Measurements from ENCODE around the gene VAMP1. TPM values are rescaled to one million over a fixed set of nuclear protein-coding genes. Genes with fewer than 3 reads are reported as not detected.
A peak's percentile ranks its signal among the peaks of the same experiment; 100 is the strongest.

VAMP1 gene
- total and polyA plus RNA-seq, 2 of the 13 experiments (the other 11 are each of a cell fraction or from before 2014, with no cell fraction given): 2.5 to 7.4 TPM

- ChIA-PET CTCF (ENCODE audit: low intra/inter-chr PET ratio, low total read pairs) (no interaction called here), POLR2A (interaction anchor here (0.7 to 2.5 kb wide), 4 partner anchors 32 to 52 kb away, joined by 3 to 9 read pairs (median 3); partner anchors contain the start of genes TAPBPL and VAMP1)
- Histone ChIP-seq H3K4me3 (replicated peaks in 1 of 3; ENCODE audit: insufficient read depth in 1 of 3, low read depth in 2 of 3, low read length in 3 of 3) (no peak overlapping the region), H3K9me3 (ENCODE audit: low read length) (no peaks in the 10 kb centered on the region), H4K20me1 (ENCODE audit: insufficient read depth, low read length) (no peaks in the 10 kb centered on the region), H3K4me2 (ENCODE audit: low read depth, low read length) (peak overlapping the region; percentile 10; the same call in 1 of the 2 replicates), H3K9ac (ENCODE audit: insufficient read depth, low read depth, low read length) (no peak overlapping the region), H2AFZ (ENCODE audit: low read length) (no peak overlapping the region), H3K79me2 (ENCODE audit: insufficient read depth, low read length) (no peaks in the 10 kb centered on the region), H3K4me1 (ENCODE audit: insufficient read depth, low read length) (peaks cover 37% of the 10 kb centered on the region), H3K27me3 (ENCODE audit: control insufficient read depth in 1 of 2, insufficient read depth in 2 of 2, low read length in 2 of 2) (peaks cover 0 to under 1% of the 10 kb centered on the region in 2 experiments; a peak in 1 of 5 replicates), H3K27ac (ENCODE audit: extremely low read length, insufficient read depth, low read length) (no peak overlapping the region), H3K36me3 (replicated peaks in 1 of 2; ENCODE audit: control insufficient read depth in 1 of 2, insufficient read depth in 2 of 2, low read length in 2 of 2) (no peaks in the 10 kb centered on the region)
- WGBS (ENCODE audit: low lambda C conversion rate): 38% methylated on average over 6 of the region's 6 CpGs
- DNase-seq (ENCODE audit: low spot score): no peak
- peak; percentile 19; the same call in 2 of the 3 replicates for ATAC-seq
- no peak for FAIRE-seq
- BruUV-seq (replicated peaks): no TSS peak
- in situ Hi-C loops (cut with HindIII; ENCODE audit: extremely low pct_ligation_motif_present, low pct_unique_long_range_greater_than_20kb) (no loop called here), intact Hi-C loops (cut with micrococcal nuclease; ENCODE audit: unreplicated experiment) (no loop called here)
- TF ChIP-seq ZSCAN21 (CRISPR knock-in tag; IDR thresholded peaks at IDR 0.05; ENCODE audit: borderline replicate concordance) (peak; percentile 54; the same call in 1 of the 2 replicates), TEAD3 (CRISPR knock-in tag; optimal IDR thresholded peaks at IDR 0.05; ENCODE audit: borderline replicate concordance) (peak; percentile 2), ZNF580 (CRISPR knock-in tag; IDR thresholded peaks at IDR 0.05; ENCODE audit: borderline replicate concordance, low read depth) (no peak), ZNF232 (CRISPR knock-in tag; IDR thresholded peaks at IDR 0.05; ENCODE audit: borderline replicate concordance) (no peak), ELF1 (CRISPR knock-in tag; IDR thresholded peaks at IDR 0.05) (peak; percentile 80), ARID5B (CRISPR knock-in tag; IDR thresholded peaks at IDR 0.05) (peak; percentile 50), TEF (CRISPR knock-in tag; IDR thresholded peaks at IDR 0.05) (no peak), GABPA (IDR thresholded peaks at IDR 0.05; ENCODE audit: low read depth, low read length) (no peak), GABPA (CRISPR knock-in tag; IDR thresholded peaks at IDR 0.05; ENCODE audit: low read depth) (peak; percentile 48; the same call in 1 of the 2 replicates), ZNF777 (CRISPR knock-in tag; IDR thresholded peaks at IDR 0.05) (no peak), ETV5 (CRISPR knock-in tag; IDR thresholded peaks at IDR 0.05; ENCODE audit: borderline replicate concordance) (peak; percentile 28; the same call in 1 of the 2 replicates), KDM2A (CRISPR knock-in tag; IDR thresholded peaks at IDR 0.05; ENCODE audit: borderline replicate concordance, low read depth) (no peak), RARA (CRISPR knock-in tag; IDR thresholded peaks at IDR 0.05) (peak; percentile 46; the same call in 1 of the 2 replicates), ELF3 (CRISPR knock-in tag; IDR thresholded peaks at IDR 0.05) (peak; percentile 83), FOSL2 (CRISPR knock-in tag; IDR thresholded peaks at IDR 0.05) (0 out of 2 replicates have a peak, but pooled peaks have one; percentile 6), HNF1A (IDR thresholded peaks at IDR 0.05; ENCODE audit: low read depth) (no peak), HNF1A (CRISPR knock-in tag; IDR thresholded peaks at IDR 0.05; ENCODE audit: borderline replicate concordance) (no peak)
These were observed 51.7 kb downstream of the VAMP1 start for GRCh38 chr12:6418796-6419195.
